ENCODE data around the gene EFL1. TPM values are rescaled to one million over a fixed set of nuclear protein-coding genes. Genes with fewer than 3 reads are reported as not detected.

EFL1 gene
- total and polyA plus RNA-seq, 10 of the 15 experiments (the other 5 are each of a cell fraction or from before 2014, with no cell fraction given) = 6.2 to 42.3 (median 24.7) TPM

DNA sequence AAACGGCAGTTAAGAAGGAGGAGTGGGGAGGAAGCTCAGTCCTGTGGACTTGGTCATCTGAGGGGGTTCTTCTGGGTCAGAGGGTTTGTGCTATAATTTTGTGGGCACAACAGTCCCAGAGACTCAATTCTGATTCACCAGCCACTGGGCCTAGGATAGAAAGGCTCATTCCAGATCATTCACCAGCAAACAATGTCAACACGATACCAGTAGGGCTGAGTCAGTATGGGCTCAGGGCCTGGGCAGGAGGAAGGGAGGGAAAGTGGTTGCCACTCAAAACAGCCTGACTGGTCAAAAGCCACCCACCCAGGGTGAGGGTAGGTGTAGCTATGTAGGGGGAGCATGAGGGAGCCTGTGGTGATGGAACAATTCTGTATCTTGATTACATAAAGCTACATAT is 129.8 kb downstream of the EFL1 start (continued):
- TF ChIP-seq, protein P1, sequence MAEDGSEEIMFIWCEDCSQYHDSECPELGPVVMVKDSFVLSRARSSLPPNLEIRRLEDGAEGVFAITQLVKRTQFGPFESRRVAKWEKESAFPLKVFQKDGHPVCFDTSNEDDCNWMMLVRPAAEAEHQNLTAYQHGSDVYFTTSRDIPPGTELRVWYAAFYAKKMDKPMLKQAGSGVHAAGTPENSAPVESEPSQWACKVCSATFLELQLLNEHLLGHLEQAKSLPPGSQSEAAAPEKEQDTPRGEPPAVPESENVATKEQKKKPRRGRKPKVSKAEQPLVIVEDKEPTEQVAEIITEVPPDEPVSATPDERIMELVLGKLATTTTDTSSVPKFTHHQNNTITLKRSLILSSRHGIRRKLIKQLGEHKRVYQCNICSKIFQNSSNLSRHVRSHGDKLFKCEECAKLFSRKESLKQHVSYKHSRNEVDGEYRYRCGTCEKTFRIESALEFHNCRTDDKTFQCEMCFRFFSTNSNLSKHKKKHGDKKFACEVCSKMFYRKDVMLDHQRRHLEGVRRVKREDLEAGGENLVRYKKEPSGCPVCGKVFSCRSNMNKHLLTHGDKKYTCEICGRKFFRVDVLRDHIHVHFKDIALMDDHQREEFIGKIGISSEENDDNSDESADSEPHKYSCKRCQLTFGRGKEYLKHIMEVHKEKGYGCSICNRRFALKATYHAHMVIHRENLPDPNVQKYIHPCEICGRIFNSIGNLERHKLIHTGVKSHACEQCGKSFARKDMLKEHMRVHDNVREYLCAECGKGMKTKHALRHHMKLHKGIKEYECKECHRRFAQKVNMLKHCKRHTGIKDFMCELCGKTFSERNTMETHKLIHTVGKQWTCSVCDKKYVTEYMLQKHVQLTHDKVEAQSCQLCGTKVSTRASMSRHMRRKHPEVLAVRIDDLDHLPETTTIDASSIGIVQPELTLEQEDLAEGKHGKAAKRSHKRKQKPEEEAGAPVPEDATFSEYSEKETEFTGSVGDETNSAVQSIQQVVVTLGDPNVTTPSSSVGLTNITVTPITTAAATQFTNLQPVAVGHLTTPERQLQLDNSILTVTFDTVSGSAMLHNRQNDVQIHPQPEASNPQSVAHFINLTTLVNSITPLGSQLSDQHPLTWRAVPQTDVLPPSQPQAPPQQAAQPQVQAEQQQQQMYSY (CRISPR knock-in tag; IDR thresholded peaks at IDR 0.05) = no peak
- TF ChIP-seq, protein P2, sequence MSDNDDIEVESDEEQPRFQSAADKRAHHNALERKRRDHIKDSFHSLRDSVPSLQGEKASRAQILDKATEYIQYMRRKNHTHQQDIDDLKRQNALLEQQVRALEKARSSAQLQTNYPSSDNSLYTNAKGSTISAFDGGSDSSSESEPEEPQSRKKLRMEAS (IDR thresholded peaks at IDR 0.05; ENCODE audit: low read depth, low read length) = no peak
- TF ChIP-seq, protein P3, sequence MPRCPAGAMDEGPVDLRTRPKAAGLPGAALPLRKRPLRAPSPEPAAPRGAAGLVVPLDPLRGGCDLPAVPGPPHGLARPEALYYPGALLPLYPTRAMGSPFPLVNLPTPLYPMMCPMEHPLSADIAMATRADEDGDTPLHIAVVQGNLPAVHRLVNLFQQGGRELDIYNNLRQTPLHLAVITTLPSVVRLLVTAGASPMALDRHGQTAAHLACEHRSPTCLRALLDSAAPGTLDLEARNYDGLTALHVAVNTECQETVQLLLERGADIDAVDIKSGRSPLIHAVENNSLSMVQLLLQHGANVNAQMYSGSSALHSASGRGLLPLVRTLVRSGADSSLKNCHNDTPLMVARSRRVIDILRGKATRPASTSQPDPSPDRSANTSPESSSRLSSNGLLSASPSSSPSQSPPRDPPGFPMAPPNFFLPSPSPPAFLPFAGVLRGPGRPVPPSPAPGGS (IDR thresholded peaks at IDR 0.05; ENCODE audit: borderline replicate concordance, insufficient read depth, low read depth, low read length, poor library complexity, severe bottlenecking) = no peak
- TF ChIP-seq NFIC (IDR thresholded peaks at IDR 0.05; ENCODE audit: low read depth, low read length) = no peak

DNA sequence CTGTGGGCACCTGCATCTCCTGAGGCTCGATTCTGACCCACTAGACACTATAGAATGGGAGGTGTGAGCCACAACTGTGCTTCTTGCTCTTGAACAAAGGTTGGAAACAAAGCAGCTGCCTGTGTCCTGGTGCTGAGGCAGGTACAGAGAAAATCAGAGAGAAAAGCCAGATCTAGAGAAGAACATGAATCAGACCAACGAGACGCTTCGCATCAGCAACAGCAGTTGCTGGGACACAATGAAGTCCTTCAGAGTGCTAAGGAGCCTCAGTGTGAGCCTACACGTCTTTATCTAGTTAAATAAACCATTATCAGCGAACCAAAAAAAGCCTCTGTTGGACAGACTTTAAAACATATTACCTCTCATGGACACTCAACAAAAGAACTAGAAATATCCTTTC is 130.4 kb downstream of the EFL1 start:
- H3K4me3 ChIP-seq = no peak overlapping the region
- H3K27ac ChIP-seq (ENCODE audit: control insufficient read depth, insufficient read depth) = no peak overlapping the region
- peaks cover 2 to 3% of the 10 kb centered on the region in 2 experiments; a peak in 3 of 4 replicates for H3K36me3 ChIP-seq (ENCODE audit: control insufficient read depth in 2 of 2, insufficient read depth in 2 of 2, low read length in 1 of 2)
- no peak for FAIRE-seq
- WGBS (ENCODE audit: insufficient coverage, insufficient replicate concordance, low lambda C conversion rate, missing lambda C conversion rate) = 99% methylated on average over 6 of the region's 6 CpGs
- H3K79me2 ChIP-seq (ENCODE audit: control insufficient read depth, insufficient read depth, low read length) = no peaks in the 10 kb centered on the region
- no peak for ATAC-seq
- intact Hi-C loops (cut with micrococcal nuclease; ENCODE audit: unreplicated experiment) (no loop called here), in situ Hi-C loops (cut with MboI) (no loop called here)
- H3K4me1 ChIP-seq (ENCODE audit: control insufficient read depth, insufficient read depth, low read length) = peaks cover 7% of the 10 kb centered on the region; the same call in 1 of the 2 replicates
- no peaks in the 10 kb centered on the region for H3K27me3 ChIP-seq (replicated peaks in 1 of 2; ENCODE audit: control insufficient read depth in 2 of 2, insufficient read depth in 2 of 2, low read length in 1 of 2)
- no TSS peak for BruUV-seq (replicated peaks)
- H3K9me3 ChIP-seq (replicated peaks; ENCODE audit: control insufficient read depth, insufficient read depth, low read length) = no peaks in the 10 kb centered on the region
- ChIA-PET POLR2A (no interaction called here), RAD21 (ENCODE audit: unreplicated experiment) (no interaction called here), CTCF (no interaction called here), SMC1A (ENCODE audit: uncharacterized antibody, unreplicated experiment) (no interaction called here)
- no peak overlapping the region for H2AFZ ChIP-seq (ENCODE audit: control insufficient read depth, low read depth, low read length)
- H4K20me1 ChIP-seq (ENCODE audit: control insufficient read depth, insufficient read depth) = no peaks in the 10 kb centered on the region
- no peak overlapping the region for H3K4me2 ChIP-seq (ENCODE audit: control insufficient read depth, insufficient read depth)
- no peak overlapping the region for H3K9ac ChIP-seq (ENCODE audit: control insufficient read depth, insufficient read depth, low read length)
- no peak for DNase-seq (ENCODE audit: low read depth, low spot score)
- TF ChIP-seq, protein P4, sequence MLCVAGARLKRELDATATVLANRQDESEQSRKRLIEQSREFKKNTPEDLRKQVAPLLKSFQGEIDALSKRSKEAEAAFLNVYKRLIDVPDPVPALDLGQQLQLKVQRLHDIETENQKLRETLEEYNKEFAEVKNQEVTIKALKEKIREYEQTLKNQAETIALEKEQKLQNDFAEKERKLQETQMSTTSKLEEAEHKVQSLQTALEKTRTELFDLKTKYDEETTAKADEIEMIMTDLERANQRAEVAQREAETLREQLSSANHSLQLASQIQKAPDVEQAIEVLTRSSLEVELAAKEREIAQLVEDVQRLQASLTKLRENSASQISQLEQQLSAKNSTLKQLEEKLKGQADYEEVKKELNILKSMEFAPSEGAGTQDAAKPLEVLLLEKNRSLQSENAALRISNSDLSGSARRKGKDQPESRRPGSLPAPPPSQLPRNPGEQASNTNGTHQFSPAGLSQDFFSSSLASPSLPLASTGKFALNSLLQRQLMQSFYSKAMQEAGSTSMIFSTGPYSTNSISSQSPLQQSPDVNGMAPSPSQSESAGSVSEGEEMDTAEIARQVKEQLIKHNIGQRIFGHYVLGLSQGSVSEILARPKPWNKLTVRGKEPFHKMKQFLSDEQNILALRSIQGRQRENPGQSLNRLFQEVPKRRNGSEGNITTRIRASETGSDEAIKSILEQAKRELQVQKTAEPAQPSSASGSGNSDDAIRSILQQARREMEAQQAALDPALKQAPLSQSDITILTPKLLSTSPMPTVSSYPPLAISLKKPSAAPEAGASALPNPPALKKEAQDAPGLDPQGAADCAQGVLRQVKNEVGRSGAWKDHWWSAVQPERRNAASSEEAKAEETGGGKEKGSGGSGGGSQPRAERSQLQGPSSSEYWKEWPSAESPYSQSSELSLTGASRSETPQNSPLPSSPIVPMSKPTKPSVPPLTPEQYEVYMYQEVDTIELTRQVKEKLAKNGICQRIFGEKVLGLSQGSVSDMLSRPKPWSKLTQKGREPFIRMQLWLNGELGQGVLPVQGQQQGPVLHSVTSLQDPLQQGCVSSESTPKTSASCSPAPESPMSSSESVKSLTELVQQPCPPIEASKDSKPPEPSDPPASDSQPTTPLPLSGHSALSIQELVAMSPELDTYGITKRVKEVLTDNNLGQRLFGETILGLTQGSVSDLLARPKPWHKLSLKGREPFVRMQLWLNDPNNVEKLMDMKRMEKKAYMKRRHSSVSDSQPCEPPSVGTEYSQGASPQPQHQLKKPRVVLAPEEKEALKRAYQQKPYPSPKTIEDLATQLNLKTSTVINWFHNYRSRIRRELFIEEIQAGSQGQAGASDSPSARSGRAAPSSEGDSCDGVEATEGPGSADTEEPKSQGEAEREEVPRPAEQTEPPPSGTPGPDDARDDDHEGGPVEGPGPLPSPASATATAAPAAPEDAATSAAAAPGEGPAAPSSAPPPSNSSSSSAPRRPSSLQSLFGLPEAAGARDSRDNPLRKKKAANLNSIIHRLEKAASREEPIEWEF (IDR thresholded peaks at IDR 0.05; ENCODE audit: insufficient replicate concordance, low read depth, low read length) = no peak
- TF ChIP-seq POLR2AphosphoS5 (IDR thresholded peaks at IDR 0.05; ENCODE audit: low read length) (no peak), PML (IDR thresholded peaks at IDR 0.05; ENCODE audit: low read length) (no peak), SMAD1 (IDR thresholded peaks at IDR 0.05; ENCODE audit: low read depth, partially characterized antibody) (no peak), TCF3 (IDR thresholded peaks at IDR 0.05; ENCODE audit: borderline replicate concordance, insufficient read depth, low read depth, low read length) (no peak), NBN (IDR thresholded peaks at IDR 0.05) (no peak)
- TF ChIP-seq, protein P3 (IDR thresholded peaks at IDR 0.05; ENCODE audit: borderline replicate concordance, insufficient read depth, low read depth, low read length, poor library complexity, severe bottlenecking) = no peak

Measured in GM12878 (cell line).